Trophoblast cell (in vitro differentiated cells and primary cell): Measurements from ENCODE around the gene SLC5A1.

Experiments
- DNase-seq, 2 donors: peaks; one replicate each; pipeline ENCODE4 v3.0.0-alpha.2; 2016
- H2AFZ ChIP-seq: 2 replicates; pipeline ENCODE4 v1.6.1; 2013; ENCODE audit warnings: low read length, moderate library complexity, mild to moderate bottlenecking; ENCODE audit not compliant: insufficient read depth, poor library complexity
- H2AK5ac ChIP-seq: 2 replicates; pipeline ENCODE4 v1.6.1; 2013; ENCODE audit warnings: mild to moderate bottlenecking, low read length
- H2BK120ac ChIP-seq: 2 replicates; pipeline ENCODE4 v1.6.1; 2013; ENCODE audit warnings: low read length, mild to moderate bottlenecking, moderate library complexity; ENCODE audit not compliant: insufficient read depth, poor library complexity
- H2BK12ac ChIP-seq: 2 replicates; pipeline ENCODE4 v1.6.1; 2013; ENCODE audit warnings: mild to moderate bottlenecking, low read length, moderate library complexity
- H2BK5ac ChIP-seq: 2 replicates; pipeline ENCODE4 v1.6.1; 2013; ENCODE audit warnings: low read length, low read depth, moderate library complexity, mild to moderate bottlenecking; ENCODE audit not compliant: poor library complexity
- H3K14ac ChIP-seq: 2 replicates; pipeline ENCODE4 v1.6.1; 2013; ENCODE audit warnings: mild to moderate bottlenecking, low read length
- H3K18ac ChIP-seq: 2 replicates; pipeline ENCODE4 v1.6.1; 2013; ENCODE audit warnings: mild to moderate bottlenecking, low read length
- H3K23ac ChIP-seq: 2 replicates; pipeline ENCODE4 v1.6.1; 2013; ENCODE audit warnings: low read length
- H3K27ac ChIP-seq: 2 replicates; pipeline ENCODE4 v1.5.1; 2013; ENCODE audit warnings: low read depth, mild to moderate bottlenecking, inconsistent platforms, low read length, moderate library complexity
- H3K27me3 ChIP-seq: 2 replicates; pipeline ENCODE4 v1.6.1; 2013; ENCODE audit warnings: inconsistent platforms, mild to moderate bottlenecking, low read length, moderate library complexity; ENCODE audit not compliant: insufficient read depth
- H3K36me3 ChIP-seq, 2 experiments: 1 replicate in 1 of 2; 2 replicates in 1 of 2; pipeline ENCODE4 v1.6.1; 2013; ENCODE audit warnings: low read length in 2 of 2, mild to moderate bottlenecking in 2 of 2, moderate library complexity in 1 of 2; ENCODE audit not compliant: insufficient read depth in 2 of 2, control insufficient read depth in 1 of 2
- H3K4ac ChIP-seq: 2 replicates; pipeline ENCODE4 v1.6.1; 2013; ENCODE audit warnings: low read depth, mild to moderate bottlenecking, low read length, moderate library complexity
- H3K4me1 ChIP-seq, 2 experiments: 1 replicate in 1 of 2; 2 replicates in 1 of 2; pipeline ENCODE4 v1.6.1; 2013; ENCODE audit warnings: low read length in 2 of 2, mild to moderate bottlenecking in 2 of 2, moderate library complexity in 1 of 2; ENCODE audit not compliant: insufficient read depth in 2 of 2, control insufficient read depth in 1 of 2
- H3K4me2 ChIP-seq: 2 replicates; pipeline ENCODE4 v1.6.1; 2013; ENCODE audit warnings: inconsistent platforms, mild to moderate bottlenecking, low read length, moderate library complexity
- H3K4me3 ChIP-seq: 2 replicates; pipeline ENCODE4 v1.5.1; 2013; ENCODE audit warnings: mild to moderate bottlenecking, low read depth, low read length, inconsistent platforms
- H3K79me1 ChIP-seq: one replicate; pipeline ENCODE4 v1.6.1; 2013; ENCODE audit warnings: low read length
- H3K79me2 ChIP-seq: 2 replicates; pipeline ENCODE4 v1.6.1; 2013; ENCODE audit warnings: low read length, mild to moderate bottlenecking; ENCODE audit not compliant: control insufficient read depth, insufficient read depth, poor library complexity
- H3K9ac ChIP-seq: 2 replicates; pipeline ENCODE4 v1.6.1; 2013; ENCODE audit warnings: mild to moderate bottlenecking, low read length
- H3K9me3 ChIP-seq: 2 replicates; pipeline ENCODE4 v1.6.1; 2013; ENCODE audit warnings: low read depth, mild to moderate bottlenecking, control low read depth, inconsistent platforms, low read length; ENCODE audit not compliant: insufficient read depth
- H4K12ac ChIP-seq: 2 replicates; pipeline ENCODE4 v1.6.1; 2013; ENCODE audit warnings: low read depth, mild to moderate bottlenecking, low read length, moderate library complexity
- H4K8ac ChIP-seq: 2 replicates; pipeline ENCODE4 v1.6.1; 2013; ENCODE audit warnings: low read depth, mild to moderate bottlenecking, low read length, moderate library complexity
- H4K91ac ChIP-seq: one replicate; pipeline ENCODE4 v1.6.1; 2013; ENCODE audit warnings: low read depth, mild to moderate bottlenecking, low read length, moderate library complexity
- WGBS: extraction: QIAGEN DNeasy Blood & Tissue Kit; methylation state at CpG from one replicate; pipeline ENCODE4 v1.1.7; 2013; ENCODE audit warnings: missing lambda C conversion rate; ENCODE audit not compliant: insufficient read length, insufficient coverage; ENCODE audit errors: extremely low coverage; 5-methylcytosine and 5-hydroxymethylcytosine counted together

Gene SLC5A1

GRCh38 chr22:32073262-32073661, 30.2 kb downstream of the SLC5A1 start:
- Histone ChIP-seq H3K9ac (no peak overlapping the region), H2AK5ac (no peak overlapping the region), H3K9me3 (no peaks in the 10 kb centered on the region), H3K4me1 (no peaks in the 10 kb centered on the region), H2BK5ac (no peak overlapping the region), H4K91ac (no peak overlapping the region), H3K18ac (no peak overlapping the region), H3K27me3 (no peaks in the 10 kb centered on the region), H3K14ac (no peak overlapping the region), H3K4me3 (no peak overlapping the region), H3K27ac (no peak overlapping the region), H3K4me2 (no peak overlapping the region), H3K79me1 (no peaks in the 10 kb centered on the region), H2AFZ (no peak overlapping the region), H4K8ac (no peak overlapping the region), H2BK120ac (no peak overlapping the region), H3K4ac (no peak overlapping the region), H3K79me2 (no peaks in the 10 kb centered on the region), H4K12ac (no peak overlapping the region), H3K36me3 (no peaks in the 10 kb centered on the region), H2BK12ac (no peak overlapping the region), H3K23ac (no peak overlapping the region)
- no CpG with 5 or more reads among the region's 7 CpGs for WGBS
- no peak for DNase-seq

GRCh38 chr22:32073823-32074380, 30.8 kb downstream of the SLC5A1 start:
- no peak overlapping the region for H2AK5ac ChIP-seq
- no peak overlapping the region for H4K12ac ChIP-seq
- no peaks in the 10 kb centered on the region for H3K9me3 ChIP-seq
- no peak overlapping the region for H4K91ac ChIP-seq
- H3K4me1 ChIP-seq = no peaks in the 10 kb centered on the region
- DNase-seq = no peak
- no peaks in the 10 kb centered on the region for H3K79me1 ChIP-seq
- H3K9ac ChIP-seq = no peak overlapping the region
- no peak overlapping the region for H4K8ac ChIP-seq
- no peak overlapping the region for H3K4ac ChIP-seq
- H3K4me3 ChIP-seq = no peak overlapping the region
- no peak overlapping the region for H3K18ac ChIP-seq
- no peaks in the 10 kb centered on the region for H3K27me3 ChIP-seq
- H2BK120ac ChIP-seq = no peak overlapping the region
- no peak overlapping the region for H3K23ac ChIP-seq
- no peak overlapping the region for H2AFZ ChIP-seq
- no peak overlapping the region for H3K14ac ChIP-seq
- no peaks in the 10 kb centered on the region for H3K36me3 ChIP-seq
- no peak overlapping the region for H2BK5ac ChIP-seq
- no CpG with 5 or more reads among the region's 5 CpGs for WGBS
- no peak overlapping the region for H3K27ac ChIP-seq
- H3K79me2 ChIP-seq = no peaks in the 10 kb centered on the region
- H3K4me2 ChIP-seq = no peak overlapping the region
- H2BK12ac ChIP-seq = no peak overlapping the region

- no peaks in the 10 kb centered on the region for H3K36me3 ChIP-seq
- no peak overlapping the region for H4K12ac ChIP-seq
- no peaks in the 10 kb centered on the region for H3K79me2 ChIP-seq
- H3K4me1 ChIP-seq = no peaks in the 10 kb centered on the region
- H3K14ac ChIP-seq = no peak overlapping the region
- no peak overlapping the region for H3K27ac ChIP-seq
- H2BK12ac ChIP-seq = no peak overlapping the region
- WGBS = no CpG with 5 or more reads among the region's 10 CpGs
- H4K8ac ChIP-seq = no peak overlapping the region
- H3K4ac ChIP-seq = no peak overlapping the region
- no peak overlapping the region for H2BK5ac ChIP-seq
- H3K23ac ChIP-seq = no peak overlapping the region
- H3K9me3 ChIP-seq = no peaks in the 10 kb centered on the region
- H3K9ac ChIP-seq = no peak overlapping the region
- no peak for DNase-seq
- no peak overlapping the region for H3K18ac ChIP-seq
- H2AK5ac ChIP-seq = no peak overlapping the region
- no peak overlapping the region for H3K4me2 ChIP-seq
- no peak overlapping the region for H3K4me3 ChIP-seq
- H3K79me1 ChIP-seq = no peaks in the 10 kb centered on the region
- no peaks in the 10 kb centered on the region for H3K27me3 ChIP-seq
- no peak overlapping the region for H4K91ac ChIP-seq
- no peak overlapping the region for H2BK120ac ChIP-seq
- H2AFZ ChIP-seq = no peak overlapping the region
Observed at GRCh38 chr22:32075997-32076760, 33.1 kb downstream of the SLC5A1 start.

GRCh38 chr22:32076761-32077084, 33.7 kb downstream of the SLC5A1 start:
- Histone ChIP-seq H3K79me1 (no peaks in the 10 kb centered on the region), H3K79me2 (no peaks in the 10 kb centered on the region), H3K9me3 (no peaks in the 10 kb centered on the region), H3K27me3 (no peaks in the 10 kb centered on the region), H3K4me1 (no peaks in the 10 kb centered on the region), H4K12ac (no peak overlapping the region), H3K4ac (no peak overlapping the region), H2AK5ac (no peak overlapping the region), H4K91ac (no peak overlapping the region), H2AFZ (no peak overlapping the region), H3K4me2 (no peak overlapping the region), H3K4me3 (no peak overlapping the region), H3K27ac (no peak overlapping the region), H3K9ac (no peak overlapping the region), H2BK120ac (no peak overlapping the region), H3K14ac (no peak overlapping the region), H4K8ac (no peak overlapping the region), H2BK5ac (no peak overlapping the region), H3K36me3 (no peaks in the 10 kb centered on the region), H3K18ac (no peak overlapping the region), H2BK12ac (no peak overlapping the region), H3K23ac (no peak overlapping the region)
- no peak for DNase-seq
- no CpG with 5 or more reads among the region's 6 CpGs for WGBS
